T-helper 2 cell (primary cell): ENCODE data around the gene PNISR.
"Not testable (repeated sequence)": the region's sequence is repeated elsewhere in the genome, so short reads cannot be mapped to it uniquely, and the experiment has no call there.

Experiments
- DNase-seq, 5 experiments: peaks; one replicate each; pipeline versions ENCODE4 v3.0.0 to v3.0.0-alpha.2; 2012 to 2022
- total RNA-seq, 2 donors: gene quantifications; one replicate each; lab custom pipeline; 2026; lab: John Stamatoyannopoulos, UW

PNISR gene
- total RNA-seq = 298 to 392 reads per million in 2 donors

- peak; percentile 76 to 99 (median 85) for DNase-seq
These were observed at the start of gene PNISR for GRCh38 chr6:99424761-99425646. Gene PNISR (minus strand): TSS chr6:99425308. CDS start chr6:99414659, 10,649 bp downstream.

GRCh38 chr6:99473730-99474129, 48.6 kb upstream of the PNISR start:
- DNase-seq = no peak

- no peak for DNase-seq
These were observed 46.5 kb upstream of the PNISR start for GRCh38 chr6:99471638-99472037.

- peak in 1 of 5 experiments; percentile 35 for DNase-seq
These were observed 42.5 kb upstream of the PNISR start for GRCh38 chr6:99467509-99468106.

- not testable (repeated sequence) for DNase-seq
These were observed 34.0 kb upstream of the PNISR start for GRCh38 chr6:99459133-99459532.

- peak in 1 of 5 experiments; percentile 33 for DNase-seq
These were observed 33.2 kb upstream of the PNISR start for GRCh38 chr6:99458319-99458718.

GRCh38 chr6:99446076-99446475, 21.0 kb upstream of the PNISR start:
- DNase-seq = no peak

- peak in 1 of 5 experiments; percentile 55 for DNase-seq
These were observed 9.8 kb upstream of the PNISR start for GRCh38 chr6:99434702-99435530.

GRCh38 chr6:99432877-99433276, 7.8 kb upstream of the PNISR start:
- no peak for DNase-seq

- no peak for DNase-seq
These were observed 6.8 kb upstream of the PNISR start for GRCh38 chr6:99431901-99432300.

GRCh38 chr6:99427988-99428387, 2.9 kb upstream of the PNISR start:
- no peak for DNase-seq

GRCh38 chr6:99426451-99426757, 1.3 kb upstream of the PNISR start:
- no peak for DNase-seq

GRCh38 chr6:99425647-99426450, 741 bp upstream of the PNISR start:
- DNase-seq = peak in 4 of 5 experiments; percentile 10 to 48 (median 28)

GRCh38 chr6:99424022-99424421, 1.1 kb downstream of the PNISR start:
- no peak for DNase-seq

- no peak for DNase-seq
These were observed 2.2 kb downstream of the PNISR start for GRCh38 chr6:99422912-99423311.

GRCh38 chr6:99416892-99417767, 8.0 kb downstream of the PNISR start:
- peak in 1 of 5 experiments; percentile 14 for DNase-seq

GRCh38 chr6:99416226-99416625, 8.9 kb downstream of the PNISR start:
- DNase-seq = no peak

GRCh38 chr6:99415446-99415845, 9.7 kb downstream of the PNISR start:
- DNase-seq = no peak

- no peak for DNase-seq
These were observed 13.0 kb downstream of the PNISR start for GRCh38 chr6:99412065-99412464.

GRCh38 chr6:99409672-99410071, 15.4 kb downstream of the PNISR start:
- DNase-seq = no peak

GRCh38 chr6:99407076-99407475, 18.0 kb downstream of the PNISR start:
- DNase-seq = no peak
